SK-MEL-5 (cell line): Measurements from ENCODE around the gene FIGNL2. TPM values are rescaled to one million over a fixed set of nuclear protein-coding genes. Genes with fewer than 3 reads are reported as not detected.
"Not testable (repeated sequence)": the region's sequence is repeated elsewhere in the genome, so short reads cannot be mapped to it uniquely, and the experiment has no call there.

Source experiments
- DNase-seq: peaks from one replicate; pipeline ENCODE4 v3.0.0-alpha.2; 2016; ENCODE audit warnings: low read depth, low spot score
- in situ Hi-C: cut with HindIII; loops from 2 replicates; pipeline ENCODE4 v1.10.0; 2016; ENCODE audit warnings: low sequenced_read_pairs, high pct_unique_total_duplicates, low pct_unique_long_range_greater_than_20kb
- total RNA-seq: library from RNA; depleted of rRNA; stranded (reverse); fragments of >200 nt; shearing (Covaris generic); gene quantifications from 2 replicates; pipeline ENCODE4 v1.2.3, GENCODE V29; 2014

The FIGNL2 gene
- total RNA-seq, 1 experiment from 2014 or later = 0.21 TPM

DNA sequence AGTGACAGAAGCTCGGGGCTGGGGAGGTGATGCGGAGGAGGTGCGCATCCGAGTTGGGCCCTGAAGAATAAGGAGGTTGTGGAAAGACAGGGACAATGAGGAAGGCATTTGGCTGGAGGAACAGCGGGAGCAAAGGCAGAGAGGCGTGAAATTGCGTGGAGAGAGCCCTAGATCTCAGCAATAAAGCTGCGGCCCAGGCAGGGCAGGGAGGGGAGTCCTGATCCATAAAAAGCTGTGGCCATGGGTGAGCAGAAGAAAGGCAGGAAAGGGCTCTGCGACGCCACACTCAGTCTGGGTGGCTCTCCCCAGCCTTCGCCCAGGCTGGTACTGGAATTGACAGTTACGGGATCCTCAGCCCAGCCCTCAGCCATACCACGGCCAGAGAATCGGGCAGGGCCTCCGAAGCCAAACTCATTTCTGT, 2.2 kb downstream of the FIGNL2 start:
- no peak for DNase-seq
- in situ Hi-C loops = no loop called here

DNA sequence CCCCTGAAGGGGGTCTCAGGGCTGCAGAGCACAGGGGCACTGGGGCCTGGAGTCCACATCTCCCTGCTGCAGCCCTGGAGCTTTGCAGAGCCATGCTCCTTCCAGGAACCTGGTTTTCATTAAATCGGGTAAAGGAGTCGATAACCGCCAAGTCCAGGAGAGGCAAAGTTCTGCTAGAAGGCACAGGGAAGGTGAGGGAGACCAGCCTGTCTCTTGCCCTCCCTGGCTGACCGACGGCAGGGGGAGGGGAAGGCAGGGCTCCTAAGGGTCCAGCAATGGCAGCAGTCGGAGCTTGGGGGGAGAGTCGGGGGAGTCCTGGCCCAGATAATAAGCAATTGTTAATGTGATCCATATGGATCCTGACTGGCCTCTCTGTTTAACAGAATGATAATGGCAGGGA, 3.0 kb downstream of the FIGNL2 start:
- no peak for DNase-seq
- in situ Hi-C loops = no loop called here

DNA sequence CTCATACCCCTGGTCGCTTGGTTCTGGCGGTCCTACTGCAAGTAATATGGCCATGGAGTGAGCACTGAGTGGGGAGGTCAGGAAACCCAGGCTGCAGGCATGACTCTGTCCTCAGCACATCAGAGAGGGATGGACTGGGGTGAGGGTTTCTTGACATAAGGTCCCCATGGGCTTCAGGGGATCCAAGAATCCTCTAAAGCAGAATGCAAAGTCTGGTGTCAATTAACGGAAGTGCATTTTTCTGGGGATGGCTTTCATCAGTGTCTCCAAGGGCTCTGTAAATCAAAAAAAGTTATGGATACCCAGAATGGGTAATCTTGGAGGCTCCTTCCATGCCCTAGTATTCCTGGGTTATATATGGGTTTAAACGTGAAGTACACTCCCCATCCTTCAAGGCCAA, 3.7 kb downstream of the FIGNL2 start:
- no peak for DNase-seq
- in situ Hi-C loops = no loop called here

DNA sequence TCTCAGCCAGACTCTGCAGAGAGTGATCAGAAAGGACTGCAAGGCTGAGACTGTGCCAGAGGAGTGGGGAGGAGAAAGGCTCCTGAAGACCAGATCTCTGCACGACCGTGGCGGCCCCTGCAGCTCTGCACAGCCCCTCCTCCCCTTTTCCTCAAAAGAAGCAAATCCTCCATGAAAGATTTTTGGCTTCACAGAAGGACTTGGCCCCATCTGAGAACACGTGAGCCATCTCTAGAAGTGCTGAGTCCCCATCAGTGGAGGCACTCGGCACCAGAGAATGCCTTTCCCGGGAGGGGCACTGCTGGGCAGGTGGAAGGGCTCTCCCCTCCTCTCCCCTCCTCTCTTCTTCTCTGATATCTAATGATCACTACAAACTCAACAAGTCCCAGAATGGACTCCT, 6.8 kb downstream of the FIGNL2 start:
- DNase-seq = no peak
- in situ Hi-C loops = no loop called here

DNA sequence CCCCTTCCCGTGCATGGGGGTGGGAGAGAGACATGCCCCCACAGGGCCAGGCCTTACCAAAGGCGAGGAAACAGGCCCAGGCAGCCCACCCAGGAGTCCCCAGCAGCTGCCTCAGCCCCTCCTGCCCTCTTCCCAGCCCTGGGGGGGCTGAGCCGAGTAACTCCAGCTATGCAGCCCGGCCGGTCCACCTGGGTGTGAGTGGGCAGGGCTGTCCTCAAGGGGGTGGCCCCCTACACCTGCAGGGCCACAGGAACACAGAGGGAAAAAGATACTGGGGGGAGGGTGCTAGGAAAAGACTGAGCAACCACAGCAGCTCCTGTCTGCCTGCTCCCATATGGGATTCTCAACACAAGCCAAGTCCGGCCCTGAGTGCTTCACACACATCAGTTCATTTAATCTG, 7.6 kb downstream of the FIGNL2 start:
- in situ Hi-C loops = no loop called here
- no peak for DNase-seq

DNA sequence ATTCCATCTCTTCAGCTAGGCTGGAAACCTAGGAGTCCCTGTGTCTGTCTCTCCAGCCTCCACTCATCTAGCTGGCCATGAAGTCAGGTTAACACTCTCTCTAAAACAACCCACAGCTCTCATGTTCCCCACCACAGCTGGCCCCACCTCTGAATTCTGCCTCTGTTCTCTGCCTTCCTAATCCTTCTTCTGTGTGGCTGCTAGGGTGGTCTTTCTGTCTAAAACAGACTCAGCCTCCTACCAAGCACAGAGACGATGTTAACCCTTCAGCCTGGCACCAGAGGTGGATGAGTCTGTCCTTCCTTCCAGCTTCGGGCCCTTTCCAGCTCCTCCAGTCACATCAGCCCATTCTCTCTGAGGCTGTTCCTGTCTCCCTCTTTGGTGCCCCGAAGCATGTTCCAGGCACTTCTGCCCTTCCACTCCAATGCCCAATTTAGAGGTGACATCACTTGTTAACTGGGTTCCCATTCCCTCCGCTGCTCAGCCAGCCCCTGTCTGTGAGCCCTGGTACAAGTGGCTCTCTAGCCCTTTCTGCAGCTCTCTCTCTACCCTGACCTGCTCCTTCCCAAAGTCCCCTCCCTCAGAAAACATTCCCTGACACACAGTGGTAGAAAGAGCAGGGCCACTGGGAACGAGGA, 9.1 kb downstream of the FIGNL2 start:
- in situ Hi-C loops = no loop called here
- no peak for DNase-seq

DNA sequence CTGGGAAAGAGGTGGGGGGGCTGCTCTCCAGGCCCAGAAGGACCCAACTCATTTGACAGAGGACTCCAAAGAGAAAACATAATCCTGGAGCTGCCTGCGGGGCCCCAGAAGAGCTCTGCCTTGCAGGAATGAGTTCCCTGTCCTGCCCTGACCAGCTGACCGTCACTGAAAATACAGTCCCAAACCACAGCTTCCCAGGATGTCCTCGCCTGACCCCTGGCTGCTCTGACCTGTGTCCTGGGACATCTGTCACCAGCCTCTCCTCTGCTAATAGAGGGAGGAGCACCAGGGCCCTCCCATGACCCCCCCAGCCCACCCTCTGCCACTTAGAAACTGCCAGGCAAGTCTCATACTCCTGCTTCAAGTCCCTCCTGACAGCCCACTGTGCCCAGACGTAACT, 9.8 kb downstream of the FIGNL2 start:
- no peak for DNase-seq
- in situ Hi-C loops = no loop called here

DNA sequence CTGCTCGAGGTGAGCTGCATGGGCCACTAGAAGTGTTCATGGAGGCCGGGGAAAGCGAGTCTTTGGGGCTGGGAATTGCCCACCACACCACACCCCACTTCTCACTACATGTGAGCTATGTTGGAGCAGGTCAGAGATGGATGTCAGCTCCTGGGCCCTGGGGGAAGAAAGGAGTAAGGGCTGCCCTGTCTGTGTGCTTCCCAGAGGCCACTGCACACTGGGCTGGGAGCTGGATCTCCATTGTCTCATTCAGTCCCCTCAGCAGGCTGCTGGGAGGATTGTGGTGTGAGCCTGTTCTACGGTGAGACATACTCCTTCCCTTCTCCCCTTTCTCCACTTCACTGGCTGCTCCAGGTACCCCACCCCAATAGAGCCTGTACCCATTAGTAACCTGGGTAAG, 10.5 kb downstream of the FIGNL2 start:
- no peak for DNase-seq
- in situ Hi-C loops = no loop called here

DNA sequence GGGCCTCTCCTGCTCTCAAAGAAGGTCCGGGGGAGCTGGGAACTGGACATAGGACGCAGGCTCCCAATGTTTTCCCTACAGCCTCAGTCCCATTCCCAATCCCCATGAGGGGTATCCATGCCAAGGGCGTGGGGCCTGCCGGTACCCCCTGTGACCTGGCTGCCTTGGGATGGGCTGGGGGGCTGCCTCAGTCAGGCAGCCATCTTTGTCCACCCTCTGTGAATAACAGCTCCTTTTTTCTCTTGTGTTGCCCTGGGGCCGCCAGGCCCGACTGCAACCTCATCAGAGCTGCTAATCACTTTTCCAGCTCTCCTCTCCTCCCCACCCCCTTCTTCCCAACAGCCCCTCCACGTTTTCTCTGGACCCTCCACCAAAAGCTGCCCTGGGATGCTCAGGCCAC, 11.2 kb downstream of the FIGNL2 start:
- in situ Hi-C loops = no loop called here
- no peak for DNase-seq

DNA sequence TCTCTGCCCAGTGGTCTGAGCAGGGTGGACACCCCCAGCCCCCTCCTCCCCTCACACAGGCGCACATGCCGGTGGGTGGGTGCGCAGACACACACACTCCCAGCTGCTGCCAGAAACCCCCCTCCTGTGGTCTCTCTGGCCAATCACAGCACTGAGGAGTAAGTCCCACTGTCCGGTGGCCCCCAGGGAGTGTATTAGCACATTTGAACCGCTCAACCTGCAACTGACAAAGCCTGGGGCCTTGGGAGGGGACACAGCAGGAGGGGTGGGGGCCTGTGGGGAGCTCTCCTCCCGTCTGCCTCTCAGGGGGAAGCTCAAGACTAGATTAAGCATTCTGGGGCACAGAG, 11.7 kb downstream of the FIGNL2 start:
- DNase-seq = no peak
- in situ Hi-C loops = no loop called here

DNA sequence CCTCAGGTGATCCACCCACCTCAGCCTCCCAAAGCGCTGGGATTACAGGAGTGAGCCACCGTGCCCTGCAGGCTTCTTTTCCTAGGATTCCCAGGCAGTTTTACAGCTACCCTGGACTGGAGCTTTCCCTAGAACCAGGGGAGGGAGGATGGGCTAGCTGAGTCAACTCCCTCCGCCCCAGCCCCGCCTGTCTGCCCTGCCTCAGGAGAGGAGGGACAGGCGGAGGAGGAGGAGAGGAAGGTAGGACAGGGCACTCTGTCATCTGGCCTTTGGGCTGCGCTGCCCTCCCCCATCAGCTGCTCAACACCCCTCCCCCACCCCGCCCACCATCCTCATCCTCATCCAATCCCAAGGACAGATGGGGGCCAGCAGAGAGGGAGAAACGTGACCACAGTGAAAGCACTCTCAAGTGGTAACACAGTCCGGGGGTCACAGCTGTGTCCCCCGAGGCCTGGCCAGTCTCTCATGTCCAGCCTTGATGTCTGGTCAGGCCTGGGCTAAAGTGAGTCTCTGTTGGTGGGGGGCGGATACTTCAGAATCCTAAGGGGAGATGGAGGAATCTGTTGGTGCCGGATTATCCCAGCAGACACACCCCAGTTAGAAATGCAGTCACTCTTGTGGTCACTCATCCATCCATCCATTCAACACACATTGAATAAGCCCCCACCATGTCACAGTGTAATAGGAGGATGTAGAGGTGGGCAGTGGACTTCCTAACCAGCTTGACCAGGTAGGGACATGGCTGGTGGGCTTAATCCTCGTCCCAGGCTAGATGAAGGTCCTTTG, 12.3 kb downstream of the FIGNL2 start:
- DNase-seq = no peak
- in situ Hi-C loops = no loop called here

DNA sequence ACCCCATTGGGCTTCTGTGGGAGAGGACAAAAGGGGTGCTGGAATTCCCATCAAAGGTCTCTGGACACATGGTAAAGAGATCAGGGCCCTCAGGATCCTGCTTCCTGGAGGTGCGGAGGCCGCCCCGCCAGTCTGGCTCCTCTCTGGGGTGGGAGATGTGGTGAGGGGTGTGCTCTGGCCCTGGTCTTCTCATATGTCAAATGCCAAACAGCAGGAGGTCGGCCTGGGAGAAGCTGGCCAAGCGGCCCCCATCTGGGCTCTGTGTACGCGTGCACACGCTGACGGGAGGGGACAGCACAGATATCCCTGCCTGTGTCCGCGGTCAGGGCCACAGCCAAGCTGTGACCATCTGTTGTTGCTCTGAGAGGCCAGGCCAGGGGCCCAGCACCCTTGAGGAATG, 14.1 kb downstream of the FIGNL2 start:
- no peak for DNase-seq
- in situ Hi-C loops = no loop called here

DNA sequence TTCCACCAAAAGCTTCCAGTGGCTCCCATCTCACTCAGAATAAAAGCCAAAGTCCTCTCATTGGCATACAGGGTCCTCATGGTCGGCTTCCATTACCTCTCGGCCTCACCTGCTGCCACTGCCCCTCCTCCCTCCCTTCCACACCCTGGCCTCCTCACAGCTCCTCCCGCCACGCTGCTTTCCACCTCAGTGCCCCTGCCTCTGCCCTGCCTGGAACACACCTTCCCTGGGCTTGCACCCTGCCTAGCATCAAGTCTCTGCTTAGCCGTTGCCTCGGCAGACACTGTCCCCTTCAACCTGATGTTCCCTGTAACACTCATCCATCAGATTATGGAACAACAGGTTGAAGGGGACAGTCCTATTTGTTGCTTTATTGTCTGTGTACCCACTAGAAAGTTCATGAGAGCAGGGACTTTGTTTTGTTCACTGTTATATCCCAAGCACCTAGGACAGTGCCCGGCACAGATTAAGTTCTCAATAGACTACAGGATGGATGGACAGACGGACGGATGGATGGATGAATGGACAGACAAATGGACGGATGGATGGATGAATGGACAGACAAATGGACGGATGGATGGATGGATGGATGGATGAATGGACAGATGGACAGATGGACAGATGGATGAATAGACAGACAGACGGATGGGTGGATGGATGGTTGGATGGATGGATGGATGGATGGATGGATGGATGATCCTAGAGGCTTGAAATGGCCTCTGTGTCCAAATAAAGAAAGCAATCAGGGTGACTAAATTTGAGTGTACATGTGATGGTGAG, 14.9 kb downstream of the FIGNL2 start:
- in situ Hi-C loops = no loop called here
- DNase-seq = no peak

DNA sequence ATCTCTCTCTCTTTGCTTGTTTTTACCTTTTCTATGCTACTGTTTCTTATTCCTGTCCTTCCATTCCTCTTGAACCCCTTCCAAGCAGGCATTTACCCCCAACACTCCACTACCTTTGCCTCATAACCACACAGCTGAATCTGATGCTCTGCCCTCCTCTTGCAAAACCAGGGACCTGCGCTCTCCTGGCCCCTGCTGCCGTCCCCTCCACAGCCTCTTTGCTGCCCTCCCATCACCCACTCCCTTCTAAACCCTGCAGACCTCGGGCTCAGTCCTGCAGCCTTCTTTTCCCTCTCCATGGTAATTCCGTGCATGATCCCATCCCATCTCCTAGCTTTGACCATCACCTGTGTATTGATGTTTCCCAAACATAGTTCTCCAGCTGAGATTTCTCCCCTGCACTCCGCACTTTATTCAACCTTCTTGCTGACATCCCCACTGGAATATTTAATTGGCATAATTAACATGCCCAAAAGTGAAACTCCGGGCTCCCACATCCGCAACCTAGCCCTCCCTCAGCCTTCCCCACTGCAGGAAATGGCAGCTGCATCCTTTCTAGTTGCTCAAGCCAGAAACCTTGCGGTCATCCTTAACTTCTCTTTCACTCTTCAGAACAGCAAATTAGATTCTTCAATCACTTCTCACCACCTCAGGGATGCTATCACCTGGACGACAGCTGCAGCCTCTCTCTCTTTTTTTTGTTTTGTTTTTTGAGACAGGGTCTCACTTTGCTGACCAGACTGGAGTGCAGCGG, 16.0 kb downstream of the FIGNL2 start:
- in situ Hi-C loops = no loop called here

DNA sequence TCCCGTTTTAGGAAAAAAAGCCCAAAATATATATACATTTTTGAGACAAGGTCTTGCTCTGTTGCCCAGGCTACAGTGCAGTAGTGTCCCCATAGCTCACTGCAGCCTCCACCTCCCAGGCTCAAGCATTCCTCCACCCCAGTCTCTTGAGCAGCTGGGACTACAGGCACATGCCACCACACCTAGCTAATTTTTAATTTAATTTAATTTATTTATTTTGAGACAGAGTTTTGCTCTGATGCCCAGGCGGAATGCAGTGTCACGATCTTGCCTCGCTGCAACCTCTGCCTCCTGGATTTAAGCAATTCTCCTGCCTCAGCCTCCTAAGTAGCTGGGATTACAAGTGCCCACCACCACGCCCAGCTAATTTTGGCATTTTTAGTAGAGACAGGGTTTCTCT, 16.7 kb downstream of the FIGNL2 start:
- DNase-seq, in situ Hi-C loops: not testable (repeated sequence)

More for the DNA sequence above, 16.0 kb downstream of the FIGNL2 start:
- no peak for DNase-seq

DNA sequence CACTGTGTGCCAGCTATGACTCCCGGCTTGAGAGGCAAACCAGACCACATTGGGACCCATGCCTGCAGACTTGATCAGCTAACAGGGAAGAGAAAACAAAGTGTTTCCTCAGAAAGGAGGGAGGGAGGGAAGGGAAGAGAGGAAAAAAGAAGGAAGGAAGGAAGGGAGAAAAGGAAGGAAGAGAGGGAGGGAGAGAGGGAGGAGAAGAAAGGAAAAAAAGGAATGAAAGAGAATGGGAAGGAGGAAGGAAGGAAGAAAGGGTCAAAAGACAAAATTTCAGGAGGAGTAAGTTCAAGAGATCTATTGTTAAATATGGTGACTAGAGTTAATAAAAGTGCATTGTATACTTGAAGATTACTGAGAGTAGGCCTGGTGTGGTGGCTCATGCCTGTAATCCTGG, 18.9 kb downstream of the FIGNL2 start:
- no peak for DNase-seq
- in situ Hi-C loops = no loop called here

DNA sequence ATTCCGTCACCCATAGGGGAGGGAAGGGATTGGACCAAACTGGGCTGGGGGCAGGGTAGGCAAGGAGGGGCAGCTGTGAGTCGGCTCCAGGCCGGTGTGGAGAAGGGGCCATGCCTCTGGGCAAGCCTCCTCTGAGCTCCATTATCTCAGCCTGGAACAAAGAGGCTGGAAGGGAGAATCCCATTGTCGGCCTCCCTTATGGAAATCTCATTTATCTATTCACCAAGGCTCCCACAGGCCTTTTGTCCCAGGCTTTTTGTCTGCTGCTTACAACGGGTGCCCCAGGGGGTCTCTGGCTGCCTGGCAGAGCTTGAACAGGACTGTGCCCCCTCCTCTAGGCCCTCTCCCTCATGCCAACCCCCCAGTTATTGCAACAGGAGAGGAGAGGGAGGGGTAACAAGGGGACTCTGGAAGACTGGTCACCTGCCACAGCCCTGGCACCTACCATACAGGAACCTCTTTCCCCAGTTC, 19.5 kb downstream of the FIGNL2 start:
- in situ Hi-C loops = no loop called here
- no peak for DNase-seq
